MM.1S (cell line): ENCODE data around the gene ST8SIA2.

Experiments used
- CTCF ChIP-seq: fragments of 300-600 bp; sonication (generic); IDR thresholded peaks from 2 replicates; pipeline ENCODE4 v1.5.1; 2016; ENCODE audit warnings: antibody characterized with exemption, low read length, mixed read lengths
- EZH2 ChIP-seq: fragments of 300-600 bp; sonication (generic); optimal IDR thresholded peaks from 2 replicates; pipeline ENCODE3; 2017; ENCODE audit warnings: low read depth, mild to moderate bottlenecking, antibody characterized with exemption, low read length, mixed read lengths

- TF ChIP-seq CTCF (no peak), EZH2 (no peak)
Measured at GRCh38 chr15:92399271-92399950, 5.7 kb downstream of the ST8SIA2 start.
